ENCODE results near the gene RAB3B.

The RAB3B gene

GRCh38 chr1:51978099-51978498 is 12.4 kb downstream of the RAB3B start:
- no peaks in the 10 kb centered on the region for H3F3A ChIP-seq (ENCODE audit: low read depth)
- TF ChIP-seq, protein P1, sequence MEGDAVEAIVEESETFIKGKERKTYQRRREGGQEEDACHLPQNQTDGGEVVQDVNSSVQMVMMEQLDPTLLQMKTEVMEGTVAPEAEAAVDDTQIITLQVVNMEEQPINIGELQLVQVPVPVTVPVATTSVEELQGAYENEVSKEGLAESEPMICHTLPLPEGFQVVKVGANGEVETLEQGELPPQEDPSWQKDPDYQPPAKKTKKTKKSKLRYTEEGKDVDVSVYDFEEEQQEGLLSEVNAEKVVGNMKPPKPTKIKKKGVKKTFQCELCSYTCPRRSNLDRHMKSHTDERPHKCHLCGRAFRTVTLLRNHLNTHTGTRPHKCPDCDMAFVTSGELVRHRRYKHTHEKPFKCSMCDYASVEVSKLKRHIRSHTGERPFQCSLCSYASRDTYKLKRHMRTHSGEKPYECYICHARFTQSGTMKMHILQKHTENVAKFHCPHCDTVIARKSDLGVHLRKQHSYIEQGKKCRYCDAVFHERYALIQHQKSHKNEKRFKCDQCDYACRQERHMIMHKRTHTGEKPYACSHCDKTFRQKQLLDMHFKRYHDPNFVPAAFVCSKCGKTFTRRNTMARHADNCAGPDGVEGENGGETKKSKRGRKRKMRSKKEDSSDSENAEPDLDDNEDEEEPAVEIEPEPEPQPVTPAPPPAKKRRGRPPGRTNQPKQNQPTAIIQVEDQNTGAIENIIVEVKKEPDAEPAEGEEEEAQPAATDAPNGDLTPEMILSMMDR (conservative IDR thresholded peaks at IDR 0.05; ENCODE audit: low read length): no peak
- TF ChIP-seq EZH2phosphoT487 (IDR thresholded peaks at IDR 0.05; ENCODE audit: borderline replicate concordance): no peak
- H3K36me3 ChIP-seq (ENCODE audit: insufficient read depth, low read length): no peaks in the 10 kb centered on the region
- no peak overlapping the region for H3K4me3 ChIP-seq (ENCODE audit: low read length, poor library complexity, severe bottlenecking)
- no peaks in the 10 kb centered on the region for H3K4me1 ChIP-seq (ENCODE audit: insufficient read depth, low read length, poor library complexity, severe bottlenecking)
- H3K9ac ChIP-seq (ENCODE audit: low read depth, low read length, poor library complexity, severe bottlenecking): no peak overlapping the region
- H3K27me3 ChIP-seq (ENCODE audit: insufficient read depth, low read length, poor library complexity, severe bottlenecking): no peaks in the 10 kb centered on the region
- no peak overlapping the region for H3K4me2 ChIP-seq (ENCODE audit: low read depth, low read length, poor library complexity, severe bottlenecking)
- no peaks in the 10 kb centered on the region for H4K20me1 ChIP-seq (ENCODE audit: insufficient read depth, low read length, poor library complexity, severe bottlenecking)
- no peaks in the 10 kb centered on the region for H3K9me2 ChIP-seq (replicated peaks; ENCODE audit: low read depth, low read length)
- H3K9me3 ChIP-seq (ENCODE audit: insufficient read depth, low read depth, low read length): no peaks in the 10 kb centered on the region
- H3K79me2 ChIP-seq (ENCODE audit: insufficient read depth, low read length): no peaks in the 10 kb centered on the region
- no peak overlapping the region for H2AFZ ChIP-seq (ENCODE audit: low read length)

DNA sequence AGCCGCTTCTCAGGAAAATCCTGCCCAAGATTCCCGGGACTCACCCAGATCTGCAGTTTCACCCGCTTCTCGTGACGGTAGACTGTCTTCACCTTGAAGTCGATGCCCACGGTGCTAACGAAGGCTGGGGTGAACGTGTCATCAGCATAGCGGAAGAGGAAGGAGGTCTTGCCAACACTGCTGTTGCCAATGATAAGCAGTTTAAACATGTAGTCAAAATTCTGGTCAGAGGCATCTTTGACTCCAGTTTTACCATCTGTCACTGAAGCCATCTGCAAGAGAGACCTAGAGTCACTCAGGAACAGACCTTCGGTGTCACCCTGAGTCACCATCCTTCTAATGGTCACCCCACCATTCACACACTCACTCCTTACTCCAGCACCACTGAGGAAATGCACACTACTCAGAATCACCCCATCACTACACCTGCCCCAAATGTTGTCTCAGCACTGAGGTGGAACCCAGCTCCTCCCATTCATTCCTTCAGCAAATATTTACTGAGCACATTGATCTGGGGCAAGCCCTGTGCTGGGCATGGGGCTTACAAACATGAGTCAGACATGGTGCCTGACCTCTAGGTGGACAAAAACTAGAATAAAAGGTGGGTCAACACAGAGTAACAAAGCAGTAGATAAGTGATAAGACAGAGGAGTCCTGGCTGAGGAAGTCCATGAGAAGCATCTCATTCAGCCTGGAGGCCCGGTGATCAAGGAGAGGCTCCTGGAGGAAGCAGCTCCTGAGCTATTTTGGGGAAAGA is 13.5 kb downstream of the RAB3B start:
- no peak overlapping the region for H2AFZ ChIP-seq (ENCODE audit: low read length)
- TF ChIP-seq, protein P1 (conservative IDR thresholded peaks at IDR 0.05; ENCODE audit: low read length): no peak
- no peak for TF ChIP-seq EZH2phosphoT487 (IDR thresholded peaks at IDR 0.05; ENCODE audit: borderline replicate concordance)
- H3K79me2 ChIP-seq (ENCODE audit: insufficient read depth, low read length): no peaks in the 10 kb centered on the region
- H3K9me3 ChIP-seq (ENCODE audit: insufficient read depth, low read depth, low read length): no peaks in the 10 kb centered on the region
- no peak overlapping the region for H3K9ac ChIP-seq (ENCODE audit: low read depth, low read length, poor library complexity, severe bottlenecking)
- H3F3A ChIP-seq (ENCODE audit: low read depth): no peaks in the 10 kb centered on the region
- H3K9me2 ChIP-seq (replicated peaks; ENCODE audit: low read depth, low read length): no peaks in the 10 kb centered on the region
- H3K27me3 ChIP-seq (ENCODE audit: insufficient read depth, low read length, poor library complexity, severe bottlenecking): no peaks in the 10 kb centered on the region
- no peak overlapping the region for H3K4me3 ChIP-seq (ENCODE audit: low read length, poor library complexity, severe bottlenecking)
- no peaks in the 10 kb centered on the region for H3K36me3 ChIP-seq (ENCODE audit: insufficient read depth, low read length)
- H4K20me1 ChIP-seq (ENCODE audit: insufficient read depth, low read length, poor library complexity, severe bottlenecking): no peaks in the 10 kb centered on the region
- no peaks in the 10 kb centered on the region for H3K4me1 ChIP-seq (ENCODE audit: insufficient read depth, low read length, poor library complexity, severe bottlenecking)
- no peak overlapping the region for H3K4me2 ChIP-seq (ENCODE audit: low read depth, low read length, poor library complexity, severe bottlenecking)

GRCh38 chr1:51973587-51974474 is 16.7 kb downstream of the RAB3B start:
- no peaks in the 10 kb centered on the region for H3K9me2 ChIP-seq (replicated peaks; ENCODE audit: low read depth, low read length)
- H3K9me3 ChIP-seq (ENCODE audit: insufficient read depth, low read depth, low read length): no peaks in the 10 kb centered on the region
- no peak overlapping the region for H3K4me3 ChIP-seq (ENCODE audit: low read length, poor library complexity, severe bottlenecking)
- H3K4me1 ChIP-seq (ENCODE audit: insufficient read depth, low read length, poor library complexity, severe bottlenecking): no peaks in the 10 kb centered on the region
- no peaks in the 10 kb centered on the region for H4K20me1 ChIP-seq (ENCODE audit: insufficient read depth, low read length, poor library complexity, severe bottlenecking)
- H3F3A ChIP-seq (ENCODE audit: low read depth): no peaks in the 10 kb centered on the region
- H3K36me3 ChIP-seq (ENCODE audit: insufficient read depth, low read length): no peaks in the 10 kb centered on the region
- no peak overlapping the region for H3K9ac ChIP-seq (ENCODE audit: low read depth, low read length, poor library complexity, severe bottlenecking)
- no peak overlapping the region for H3K4me2 ChIP-seq (ENCODE audit: low read depth, low read length, poor library complexity, severe bottlenecking)
- H2AFZ ChIP-seq (ENCODE audit: low read length): no peak overlapping the region
- TF ChIP-seq, protein P1 (conservative IDR thresholded peaks at IDR 0.05; ENCODE audit: low read length): no peak
- no peak for TF ChIP-seq EZH2phosphoT487 (IDR thresholded peaks at IDR 0.05; ENCODE audit: borderline replicate concordance)
- no peaks in the 10 kb centered on the region for H3K27me3 ChIP-seq (ENCODE audit: insufficient read depth, low read length, poor library complexity, severe bottlenecking)
- H3K79me2 ChIP-seq (ENCODE audit: insufficient read depth, low read length): no peaks in the 10 kb centered on the region

Data from Loucy (cell line).